ENCODE data around the gene OSMR. TPM values are rescaled to one million over a fixed set of nuclear protein-coding genes. Genes with fewer than 3 reads are reported as not detected.

OSMR gene
- polyA plus RNA-seq, 1 donor from 2014 or later = not detected

DNA sequence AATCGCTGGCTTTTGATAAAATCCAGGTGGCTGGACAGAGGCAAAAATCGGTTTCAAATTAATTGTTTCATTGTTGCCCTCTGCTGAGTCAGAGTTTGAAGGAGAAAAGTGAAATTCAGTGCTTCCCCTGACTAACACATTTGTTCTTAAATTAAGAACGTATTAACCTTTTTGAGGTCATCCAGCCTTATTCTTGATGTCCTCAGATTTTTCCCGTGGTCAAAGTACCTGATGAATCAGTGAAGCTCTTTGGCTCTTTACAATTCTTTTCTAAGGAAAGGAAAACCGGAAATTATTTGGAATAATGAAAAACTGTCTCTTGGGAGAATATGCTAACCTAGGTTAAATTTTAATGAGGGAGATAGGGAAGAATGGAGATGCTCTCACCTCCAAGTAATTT is 21.6 kb downstream of the OSMR start:
- Histone ChIP-seq H3K27ac (ENCODE audit: low read length) (no peak overlapping the region), H3K4me3 (ENCODE audit: low read length) (no peak overlapping the region), H3K79me2 (replicated peaks; ENCODE audit: insufficient read depth, low read length) (no peaks in the 10 kb centered on the region), H3F3A (ENCODE audit: insufficient read depth, low read length, poor library complexity, severe bottlenecking) (no peaks in the 10 kb centered on the region), H3K9me3 (ENCODE audit: low read length) (peaks cover 3% of the 10 kb centered on the region), H3K9ac (ENCODE audit: low read length) (no peak overlapping the region), H3K4me2 (ENCODE audit: low read length) (no peak overlapping the region), H3K9me2 (ENCODE audit: insufficient read depth, low read length) (no peaks in the 10 kb centered on the region), H4K20me1 (ENCODE audit: insufficient read depth) (no peaks in the 10 kb centered on the region), H2AFZ (ENCODE audit: low read depth, low read length) (no peak overlapping the region), H3K36me3 (ENCODE audit: insufficient read depth, low read length) (no peaks in the 10 kb centered on the region), H3K27me3 (ENCODE audit: insufficient read depth, low read depth, low read length) (no peaks in the 10 kb centered on the region)
- TF ChIP-seq EZH2 (IDR thresholded peaks at IDR 0.05; ENCODE audit: borderline replicate concordance, insufficient read depth, low read length, poor library complexity, severe bottlenecking) (no peak), TAF1 (IDR thresholded peaks at IDR 0.05; ENCODE audit: low read depth) (no peak), POLR2AphosphoS5 (IDR thresholded peaks at IDR 0.05) (no peak), SMC3 (conservative IDR thresholded peaks at IDR 0.05; ENCODE audit: poor library complexity) (no peak), MXI1 (conservative IDR thresholded peaks at IDR 0.05; ENCODE audit: poor library complexity, severe bottlenecking) (no peak), EP300 (conservative IDR thresholded peaks at IDR 0.05; ENCODE audit: poor library complexity, severe bottlenecking) (no peak), RAD21 (conservative IDR thresholded peaks at IDR 0.05) (no peak)
- TF ChIP-seq, protein P1, sequence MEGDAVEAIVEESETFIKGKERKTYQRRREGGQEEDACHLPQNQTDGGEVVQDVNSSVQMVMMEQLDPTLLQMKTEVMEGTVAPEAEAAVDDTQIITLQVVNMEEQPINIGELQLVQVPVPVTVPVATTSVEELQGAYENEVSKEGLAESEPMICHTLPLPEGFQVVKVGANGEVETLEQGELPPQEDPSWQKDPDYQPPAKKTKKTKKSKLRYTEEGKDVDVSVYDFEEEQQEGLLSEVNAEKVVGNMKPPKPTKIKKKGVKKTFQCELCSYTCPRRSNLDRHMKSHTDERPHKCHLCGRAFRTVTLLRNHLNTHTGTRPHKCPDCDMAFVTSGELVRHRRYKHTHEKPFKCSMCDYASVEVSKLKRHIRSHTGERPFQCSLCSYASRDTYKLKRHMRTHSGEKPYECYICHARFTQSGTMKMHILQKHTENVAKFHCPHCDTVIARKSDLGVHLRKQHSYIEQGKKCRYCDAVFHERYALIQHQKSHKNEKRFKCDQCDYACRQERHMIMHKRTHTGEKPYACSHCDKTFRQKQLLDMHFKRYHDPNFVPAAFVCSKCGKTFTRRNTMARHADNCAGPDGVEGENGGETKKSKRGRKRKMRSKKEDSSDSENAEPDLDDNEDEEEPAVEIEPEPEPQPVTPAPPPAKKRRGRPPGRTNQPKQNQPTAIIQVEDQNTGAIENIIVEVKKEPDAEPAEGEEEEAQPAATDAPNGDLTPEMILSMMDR (IDR thresholded peaks at IDR 0.05; ENCODE audit: poor library complexity, severe bottlenecking) = no peak
- TF ChIP-seq, protein P2, sequence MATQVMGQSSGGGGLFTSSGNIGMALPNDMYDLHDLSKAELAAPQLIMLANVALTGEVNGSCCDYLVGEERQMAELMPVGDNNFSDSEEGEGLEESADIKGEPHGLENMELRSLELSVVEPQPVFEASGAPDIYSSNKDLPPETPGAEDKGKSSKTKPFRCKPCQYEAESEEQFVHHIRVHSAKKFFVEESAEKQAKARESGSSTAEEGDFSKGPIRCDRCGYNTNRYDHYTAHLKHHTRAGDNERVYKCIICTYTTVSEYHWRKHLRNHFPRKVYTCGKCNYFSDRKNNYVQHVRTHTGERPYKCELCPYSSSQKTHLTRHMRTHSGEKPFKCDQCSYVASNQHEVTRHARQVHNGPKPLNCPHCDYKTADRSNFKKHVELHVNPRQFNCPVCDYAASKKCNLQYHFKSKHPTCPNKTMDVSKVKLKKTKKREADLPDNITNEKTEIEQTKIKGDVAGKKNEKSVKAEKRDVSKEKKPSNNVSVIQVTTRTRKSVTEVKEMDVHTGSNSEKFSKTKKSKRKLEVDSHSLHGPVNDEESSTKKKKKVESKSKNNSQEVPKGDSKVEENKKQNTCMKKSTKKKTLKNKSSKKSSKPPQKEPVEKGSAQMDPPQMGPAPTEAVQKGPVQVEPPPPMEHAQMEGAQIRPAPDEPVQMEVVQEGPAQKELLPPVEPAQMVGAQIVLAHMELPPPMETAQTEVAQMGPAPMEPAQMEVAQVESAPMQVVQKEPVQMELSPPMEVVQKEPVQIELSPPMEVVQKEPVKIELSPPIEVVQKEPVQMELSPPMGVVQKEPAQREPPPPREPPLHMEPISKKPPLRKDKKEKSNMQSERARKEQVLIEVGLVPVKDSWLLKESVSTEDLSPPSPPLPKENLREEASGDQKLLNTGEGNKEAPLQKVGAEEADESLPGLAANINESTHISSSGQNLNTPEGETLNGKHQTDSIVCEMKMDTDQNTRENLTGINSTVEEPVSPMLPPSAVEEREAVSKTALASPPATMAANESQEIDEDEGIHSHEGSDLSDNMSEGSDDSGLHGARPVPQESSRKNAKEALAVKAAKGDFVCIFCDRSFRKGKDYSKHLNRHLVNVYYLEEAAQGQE (IDR thresholded peaks at IDR 0.05; ENCODE audit: borderline replicate concordance) = no peak

DNA sequence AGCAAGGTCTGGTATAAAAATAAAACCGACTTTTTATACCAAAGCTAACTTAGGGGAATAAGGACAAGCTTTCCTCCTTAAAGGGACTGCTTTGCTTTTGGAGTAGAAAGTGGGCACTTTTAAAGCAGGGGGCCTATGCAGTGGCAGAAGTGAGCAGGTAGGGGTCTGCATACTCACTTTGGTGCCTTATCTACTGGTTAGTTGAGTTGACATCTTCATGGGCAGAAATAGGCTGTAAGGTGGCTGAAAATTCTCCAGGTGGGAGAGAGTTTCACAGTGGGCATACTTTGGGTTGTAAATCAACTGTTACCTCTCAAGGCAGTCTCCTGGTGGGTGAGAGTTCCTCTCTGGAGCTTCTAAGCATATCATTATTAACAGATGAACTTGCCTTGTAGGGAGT is 24.8 kb downstream of the OSMR start:
- no peaks in the 10 kb centered on the region for H3K9me3 ChIP-seq (ENCODE audit: low read length)
- TF ChIP-seq RAD21 (conservative IDR thresholded peaks at IDR 0.05) = no peak
- TF ChIP-seq TAF1 (IDR thresholded peaks at IDR 0.05; ENCODE audit: low read depth) = no peak
- TF ChIP-seq, protein P2 (IDR thresholded peaks at IDR 0.05; ENCODE audit: borderline replicate concordance) = no peak
- TF ChIP-seq, protein P1 (IDR thresholded peaks at IDR 0.05; ENCODE audit: poor library complexity, severe bottlenecking) = no peak
- TF ChIP-seq SMC3 (conservative IDR thresholded peaks at IDR 0.05; ENCODE audit: poor library complexity) = no peak
- no peak for TF ChIP-seq EP300 (conservative IDR thresholded peaks at IDR 0.05; ENCODE audit: poor library complexity, severe bottlenecking)
- TF ChIP-seq POLR2AphosphoS5 (IDR thresholded peaks at IDR 0.05) = no peak
- TF ChIP-seq EZH2 (IDR thresholded peaks at IDR 0.05; ENCODE audit: borderline replicate concordance, insufficient read depth, low read length, poor library complexity, severe bottlenecking) = no peak
- TF ChIP-seq MXI1 (conservative IDR thresholded peaks at IDR 0.05; ENCODE audit: poor library complexity, severe bottlenecking) = no peak
- no peaks in the 10 kb centered on the region for H3K27me3 ChIP-seq (ENCODE audit: insufficient read depth, low read depth, low read length)
- H3K79me2 ChIP-seq (replicated peaks; ENCODE audit: insufficient read depth, low read length) = no peaks in the 10 kb centered on the region
- H3K36me3 ChIP-seq (ENCODE audit: insufficient read depth, low read length) = no peaks in the 10 kb centered on the region
- no peaks in the 10 kb centered on the region for H4K20me1 ChIP-seq (ENCODE audit: insufficient read depth)
- no peak overlapping the region for H3K9ac ChIP-seq (ENCODE audit: low read length)
- H3K4me3 ChIP-seq (ENCODE audit: low read length) = no peak overlapping the region
- no peaks in the 10 kb centered on the region for H3K9me2 ChIP-seq (ENCODE audit: insufficient read depth, low read length)
- H3K27ac ChIP-seq (ENCODE audit: low read length) = no peak overlapping the region
- no peaks in the 10 kb centered on the region for H3F3A ChIP-seq (ENCODE audit: insufficient read depth, low read length, poor library complexity, severe bottlenecking)
- H2AFZ ChIP-seq (ENCODE audit: low read depth, low read length) = no peak overlapping the region
- H3K4me2 ChIP-seq (ENCODE audit: low read length) = no peak overlapping the region
